ENCODE results near the gene MEGF6. TPM values are rescaled to one million over a fixed set of nuclear protein-coding genes. Genes with fewer than 3 reads are reported as not detected.

Gene MEGF6
- total RNA-seq, 1 experiment from 2014 or later = 21.3 TPM

GRCh38 chr1:3441880-3442279 is 169.4 kb downstream of the MEGF6 start:
- Mint-ChIP-seq H3K27ac (no peak overlapping the region), H3K36me3 (ENCODE audit: insufficient read depth in 1 of 3, low read depth in 3 of 3) (no peaks in the 10 kb centered on the region), H3K9me3 (no peaks in the 10 kb centered on the region), H3K4me3 (no peak overlapping the region), H3K27me3 (ENCODE audit: low read depth) (peaks cover 14% of the 10 kb centered on the region), H3K4me1 (peaks cover 9 to 21% of the 10 kb centered on the region in 2 experiments; a peak in 3 of 4 replicates)
- H3K9me3 ChIP-seq (ENCODE audit: control insufficient read depth, low read depth, low read length) = no peaks in the 10 kb centered on the region
- no peak overlapping the region for H2BK120ac ChIP-seq (ENCODE audit: low read depth, low read length, poor library complexity, severe bottlenecking)
- H3K4me2 ChIP-seq (ENCODE audit: insufficient read depth, insufficient read length, low read length) = no peak overlapping the region
- no peaks in the 10 kb centered on the region for H3K4me1 ChIP-seq (ENCODE audit: insufficient read depth, low read length)
- no peak overlapping the region for H2BK20ac ChIP-seq (ENCODE audit: low read depth, low read length, poor library complexity, severe bottlenecking)
- no peak overlapping the region for H2BK12ac ChIP-seq (ENCODE audit: insufficient read length, low read depth, low read length)
- H2AK5ac ChIP-seq (ENCODE audit: insufficient read length, low read length) = no peak overlapping the region
- no peak overlapping the region for H2BK15ac ChIP-seq (ENCODE audit: low read depth, low read length)
- no peaks in the 10 kb centered on the region for H3K79me2 ChIP-seq (ENCODE audit: insufficient read depth, low read length)
- H4K8ac ChIP-seq (replicated peaks; ENCODE audit: insufficient read length, low read depth, low read length) = no peak overlapping the region
- no peak overlapping the region for H3K56ac ChIP-seq (ENCODE audit: insufficient read length, low read depth, low read length)
- no peak overlapping the region for H4K91ac ChIP-seq (ENCODE audit: insufficient read length, low read depth, low read length)
- no peak overlapping the region for H2AFZ ChIP-seq (ENCODE audit: low read length)
- no peak overlapping the region for H3K27ac ChIP-seq (ENCODE audit: insufficient read length, low read depth, low read length)
- H3K79me1 ChIP-seq (ENCODE audit: insufficient read depth, low read depth, low read length, poor library complexity, severe bottlenecking) = no peaks in the 10 kb centered on the region
- H3K18ac ChIP-seq (ENCODE audit: insufficient read length, low read depth, low read length) = no peak overlapping the region
- no peak overlapping the region for H3K4ac ChIP-seq (ENCODE audit: low read depth, low read length)
- DNase-seq = no peak
- H3K23me2 ChIP-seq (ENCODE audit: insufficient read length, low read depth, low read length, poor library complexity, severe bottlenecking) = no peaks in the 10 kb centered on the region
- H3K27me3 ChIP-seq (ENCODE audit: insufficient read depth, low read length) = no peaks in the 10 kb centered on the region; the same call in 1 of the 2 replicates
- no peak overlapping the region for H2BK5ac ChIP-seq (ENCODE audit: insufficient read length, low read length)
- H3T11ph ChIP-seq (ENCODE audit: low read length) = no peak overlapping the region
- H4K20me1 ChIP-seq (ENCODE audit: control insufficient read depth, insufficient read depth, insufficient read length) = no peaks in the 10 kb centered on the region
- H4K5ac ChIP-seq (ENCODE audit: insufficient read length, low read depth, low read length) = no peak overlapping the region
- no peak overlapping the region for H3K14ac ChIP-seq (ENCODE audit: insufficient read depth, low read length)
- no peak overlapping the region for H3K9ac ChIP-seq (ENCODE audit: extremely low read depth, insufficient read length, low read length)
- WGBS (ENCODE audit: extremely low coverage, insufficient read length, low lambda C conversion rate) = no CpG with 5 or more reads among the region's 8 CpGs
- TF ChIP-seq, protein P1, sequence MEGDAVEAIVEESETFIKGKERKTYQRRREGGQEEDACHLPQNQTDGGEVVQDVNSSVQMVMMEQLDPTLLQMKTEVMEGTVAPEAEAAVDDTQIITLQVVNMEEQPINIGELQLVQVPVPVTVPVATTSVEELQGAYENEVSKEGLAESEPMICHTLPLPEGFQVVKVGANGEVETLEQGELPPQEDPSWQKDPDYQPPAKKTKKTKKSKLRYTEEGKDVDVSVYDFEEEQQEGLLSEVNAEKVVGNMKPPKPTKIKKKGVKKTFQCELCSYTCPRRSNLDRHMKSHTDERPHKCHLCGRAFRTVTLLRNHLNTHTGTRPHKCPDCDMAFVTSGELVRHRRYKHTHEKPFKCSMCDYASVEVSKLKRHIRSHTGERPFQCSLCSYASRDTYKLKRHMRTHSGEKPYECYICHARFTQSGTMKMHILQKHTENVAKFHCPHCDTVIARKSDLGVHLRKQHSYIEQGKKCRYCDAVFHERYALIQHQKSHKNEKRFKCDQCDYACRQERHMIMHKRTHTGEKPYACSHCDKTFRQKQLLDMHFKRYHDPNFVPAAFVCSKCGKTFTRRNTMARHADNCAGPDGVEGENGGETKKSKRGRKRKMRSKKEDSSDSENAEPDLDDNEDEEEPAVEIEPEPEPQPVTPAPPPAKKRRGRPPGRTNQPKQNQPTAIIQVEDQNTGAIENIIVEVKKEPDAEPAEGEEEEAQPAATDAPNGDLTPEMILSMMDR (conservative IDR thresholded peaks at IDR 0.05) = no peak
- H3K23ac ChIP-seq (ENCODE audit: insufficient read length, low read depth, low read length) = no peak overlapping the region
